H1 (cell line): ENCODE measurements around the gene CAMSAP3. TPM values are rescaled to one million over a fixed set of nuclear protein-coding genes. Genes with fewer than 3 reads are reported as not detected.

Experiments
- CTCF ChIA-PET: fragments of 300-600 bp; sonication (Branson Sonifier 250); formaldehyde crosslinking; loops from one replicate; lab custom pipeline; 2021; ENCODE audit not compliant: partially characterized antibody; lab: Charles Lee
- POLR2A ChIA-PET: fragments of 300-600 bp; sonication (Branson Sonifier 250); formaldehyde crosslinking; loops from one replicate; lab custom pipeline; 2021; ENCODE audit warnings: inconsistent platforms; ENCODE audit not compliant: partially characterized antibody; lab: Charles Lee
- DNase-seq, 2 experiments: peaks; one replicate each; pipeline versions ENCODE4 v3.0.0 to v3.0.0-alpha.2; 2010 to 2022; ENCODE audit warnings: low spot score in 2 of 2, low read depth in 1 of 2, mixed read lengths in 1 of 2
- FAIRE-seq: peaks from 2 replicates; lab custom pipeline; 2011; peaks lifted over from hg19 to GRCh38; lab: Jason Lieb, UNC
- H2AFZ ChIP-seq: 2 replicates; pipeline ENCODE4 v1.8.1; 2012; ENCODE audit warnings: low read length, inconsistent platforms
- H2AK5ac ChIP-seq: 2 replicates; pipeline ENCODE4 v1.6.1; 2013; ENCODE audit warnings: low read depth, low read length
- H2BK120ac ChIP-seq: replicated peaks from 2 replicates; pipeline ENCODE3; 2013; ENCODE audit warnings: low read depth, low read length, inconsistent platforms
- H2BK12ac ChIP-seq: 2 replicates; pipeline ENCODE4 v1.6.1; 2013; ENCODE audit warnings: low read depth, low read length
- H2BK15ac ChIP-seq: 2 replicates; pipeline ENCODE4 v1.6.1; 2013; ENCODE audit warnings: low read length
- H2BK20ac ChIP-seq: 2 replicates; pipeline ENCODE4 v1.6.1; 2013; ENCODE audit warnings: low read length
- H2BK5ac ChIP-seq: 2 replicates; pipeline ENCODE4 v1.6.1; 2013; ENCODE audit warnings: low read depth, low read length
- H3K14ac ChIP-seq: 2 replicates; pipeline ENCODE4 v1.6.1; 2013; ENCODE audit warnings: inconsistent platforms; ENCODE audit not compliant: insufficient read length
- H3K18ac ChIP-seq: 2 replicates; pipeline ENCODE4 v1.6.1; 2013; ENCODE audit warnings: low read length; ENCODE audit errors: extremely low read depth
- H3K23ac ChIP-seq: 2 replicates; pipeline ENCODE4 v1.6.1; 2013; ENCODE audit warnings: inconsistent platforms; ENCODE audit not compliant: insufficient read length
- H3K23me2 ChIP-seq: 2 replicates; pipeline ENCODE4 v1.6.1; 2013; ENCODE audit warnings: low read depth, low read length
- H3K27ac ChIP-seq: 2 replicates; pipeline ENCODE4 v1.6.1; 2011; ENCODE audit warnings: low read depth, low read length, inconsistent platforms
- H3K27me3 ChIP-seq, 4 experiments: replicated peaks in 1 of 4; 1 replicate in 1 of 4; 2 replicates in 3 of 4; pipeline versions ENCODE4 v1.6.1 to v1.8.1; 2011 to 2013; ENCODE audit warnings: low read length in 3 of 4, mild to moderate bottlenecking in 3 of 4, inconsistent platforms in 2 of 4, mixed read lengths in 2 of 4, moderate library complexity in 1 of 4; ENCODE audit not compliant: control insufficient read depth in 3 of 4, insufficient read depth in 3 of 4; ENCODE audit errors: extremely low read depth in 1 of 4
- H3K36me3 ChIP-seq, 4 experiments: 2 replicates each; pipeline versions ENCODE4 v1.6.1 to v1.8.1; 2011 to 2013; ENCODE audit warnings: mild to moderate bottlenecking in 4 of 4, low read length in 3 of 4, moderate library complexity in 2 of 4, control low read depth in 1 of 4, inconsistent platforms in 1 of 4; ENCODE audit not compliant: insufficient read depth in 4 of 4, control insufficient read depth in 2 of 4
- H3K4ac ChIP-seq: replicated peaks from 2 replicates; pipeline ENCODE3; 2013; ENCODE audit warnings: low read length, low read depth, mixed read lengths, inconsistent platforms; ENCODE audit not compliant: insufficient read length
- H3K4me1 ChIP-seq, 4 experiments: replicated peaks in 1 of 4; 1 replicate in 1 of 4; 2 replicates in 3 of 4; pipeline versions ENCODE4 v1.6.1 to v1.8.1; 2011 to 2013; ENCODE audit warnings: low read length in 3 of 4, inconsistent platforms in 2 of 4, mixed read lengths in 1 of 4; ENCODE audit not compliant: insufficient read depth in 4 of 4, control insufficient read depth in 3 of 4
- H3K4me2 ChIP-seq, 2 experiments: 2 replicates each; pipeline versions ENCODE4 v1.6.1 to v1.8.1; 2011 to 2013; ENCODE audit warnings: low read depth in 2 of 2, low read length in 2 of 2, control low read depth in 1 of 2, inconsistent platforms in 1 of 2, mild to moderate bottlenecking in 1 of 2; ENCODE audit not compliant: insufficient read depth in 1 of 2
- H3K4me3 ChIP-seq, 4 experiments: fragments of 200-600, 300-600 bp in 1 of 4; sonication (generic), shearing (Covaris generic), sonication (Bioruptor Twin) in 1 of 4; 2 replicates each; pipeline versions ENCODE4 v1.5.1 to v1.8.1; 2011 to 2016; ENCODE audit warnings: low read length in 4 of 4, low read depth in 3 of 4, control low read depth in 2 of 4, inconsistent platforms in 2 of 4, mild to moderate bottlenecking in 2 of 4, mixed read lengths in 1 of 4, moderate library complexity in 1 of 4; ENCODE audit not compliant: insufficient read depth in 2 of 4; ENCODE audit errors: extremely low read depth in 1 of 4
- H3K56ac ChIP-seq: replicated peaks from 2 replicates; pipeline ENCODE3; 2013; ENCODE audit warnings: low read depth, mild to moderate bottlenecking, mixed read lengths, low read length, inconsistent platforms; ENCODE audit not compliant: insufficient read length
- H3K79me1 ChIP-seq: 2 replicates; pipeline ENCODE4 v1.6.1; 2013; ENCODE audit warnings: low read depth, low read length, control low read depth
- H3K79me2 ChIP-seq, 2 experiments: 2 replicates each; pipeline versions ENCODE4 v1.6.1 to v1.8.1; 2012 to 2013; ENCODE audit warnings: low read length in 2 of 2, mild to moderate bottlenecking in 2 of 2, inconsistent platforms in 1 of 2; ENCODE audit not compliant: insufficient read depth in 2 of 2, control insufficient read depth in 1 of 2
- H3K9ac ChIP-seq, 4 experiments: replicated peaks in 1 of 4; 1 replicate in 1 of 4; 2 replicates in 3 of 4; pipeline versions ENCODE4 v1.6.1 to v1.8.1; 2011 to 2013; ENCODE audit warnings: low read depth in 3 of 4, low read length in 3 of 4, control low read depth in 2 of 4, mild to moderate bottlenecking in 2 of 4, moderate library complexity in 2 of 4, inconsistent platforms in 1 of 4; ENCODE audit errors: extremely low read depth in 1 of 4
- H3K9me3 ChIP-seq, 2 experiments: 2 replicates each; pipeline versions ENCODE4 v1.6.1 to v1.8.1; 2012 to 2013; ENCODE audit warnings: mild to moderate bottlenecking in 2 of 2, moderate library complexity in 2 of 2, control low read depth in 1 of 2, inconsistent platforms in 1 of 2, low read depth in 1 of 2, low read length in 1 of 2, mixed read lengths in 1 of 2; ENCODE audit not compliant: insufficient read depth in 2 of 2
- H4K20me1 ChIP-seq, 2 experiments: replicated peaks in 1 of 2; 2 replicates each; pipeline versions ENCODE3 to v1.8.1; 2011 to 2013; ENCODE audit warnings: inconsistent platforms in 2 of 2, low read length in 2 of 2, mild to moderate bottlenecking in 1 of 2; ENCODE audit not compliant: insufficient read depth in 2 of 2, control insufficient read depth in 1 of 2
- H4K5ac ChIP-seq: 2 replicates; pipeline ENCODE4 v1.6.1; 2013; ENCODE audit warnings: low read length, low read depth, mixed read lengths, inconsistent platforms; ENCODE audit not compliant: insufficient read length
- H4K8ac ChIP-seq: 2 replicates; pipeline ENCODE4 v1.8.0; 2013; ENCODE audit warnings: mild to moderate bottlenecking, moderate library complexity, low read length, inconsistent platforms; ENCODE audit not compliant: insufficient read depth; ENCODE audit errors: extremely low read depth
- H4K91ac ChIP-seq: replicated peaks from 2 replicates; pipeline ENCODE3; 2013; ENCODE audit warnings: low read length, mixed read lengths, inconsistent platforms; ENCODE audit not compliant: insufficient read length
- EZH2 ChIP-seq: fragments of 200-600 bp; sonication (generic); IDR thresholded peaks from 2 replicates; pipeline ENCODE4 v1.7.1; 2012; ENCODE audit warnings: low read depth, mild to moderate bottlenecking, moderate library complexity, low read length, inconsistent platforms; ENCODE audit not compliant: severe bottlenecking
- JUN ChIP-seq: IDR thresholded peaks from 2 replicates; pipeline ENCODE4 v1.6.1; 2011; ENCODE audit warnings: low read depth, mild to moderate bottlenecking, improper control_type of control experiment, low read length
- KDM1A ChIP-seq: fragments of 200-600, 300-600 bp; sonication (generic); IDR thresholded peaks from 2 replicates; pipeline ENCODE4 v1.7.1; 2016; ENCODE audit warnings: mild to moderate bottlenecking, low read length, borderline replicate concordance
- KDM4A ChIP-seq: IDR thresholded peaks from one replicate; pipeline ENCODE4 v1.7.1; 2012; ENCODE audit warnings: low read depth, mild to moderate bottlenecking, moderate library complexity, low read length, inconsistent platforms; ENCODE audit not compliant: severe bottlenecking
- PHF8 ChIP-seq: fragments of 200-600 bp; sonication (generic); conservative IDR thresholded peaks from 2 replicates; pipeline ENCODE4 v1.7.1; 2012; ENCODE audit warnings: low read depth, mild to moderate bottlenecking, inconsistent platforms, low read length, moderate library complexity
- POLR2A ChIP-seq, 2 experiments: IDR thresholded peaks; 1 replicate in 1 of 2; 2 replicates in 1 of 2; pipeline ENCODE4 v1.6.1; 2011; ENCODE audit warnings: low read depth in 2 of 2, low read length in 2 of 2, mild to moderate bottlenecking in 2 of 2; ENCODE audit errors: control extremely low read depth in 1 of 2
- RNF2 ChIP-seq: fragments of 200-900, 300-1000 bp; sonication (generic); IDR thresholded peaks from 2 replicates; pipeline ENCODE4 v1.7.1; 2016; ENCODE audit warnings: borderline replicate concordance, low read depth, mild to moderate bottlenecking, antibody characterized with exemption, low read length; ENCODE audit not compliant: poor library complexity, severe bottlenecking; ENCODE audit errors: missing control alignments
- SIRT6 ChIP-seq: IDR thresholded peaks from one replicate; pipeline ENCODE4 v1.7.1; 2012; ENCODE audit warnings: low read length, inconsistent platforms
- SP1 ChIP-seq: IDR thresholded peaks from 2 replicates; pipeline ENCODE4 v1.6.1; 2011; ENCODE audit warnings: low read depth, low read length
- SP4 ChIP-seq: IDR thresholded peaks from 2 replicates; pipeline ENCODE4 v1.6.1; 2012; ENCODE audit warnings: low read length, inconsistent platforms
- TEAD4 ChIP-seq: IDR thresholded peaks from 2 replicates; pipeline ENCODE4 v1.6.1; 2012; ENCODE audit warnings: low read depth, low read length, inconsistent platforms, mixed read lengths
- YY1 ChIP-seq: IDR thresholded peaks from 2 replicates; pipeline ENCODE4 v1.6.1; 2011; ENCODE audit warnings: low read depth, mild to moderate bottlenecking, low read length
- WGBS, 2 experiments: shearing (Covaris generic) in 1 of 2; methylation state at CpG; one replicate each; pipeline versions ENCODE4 v1.1.6 to v1.1.7; 2013 to 2015; ENCODE audit warnings: low lambda C conversion rate in 2 of 2, mixed read lengths in 2 of 2, inconsistent platforms in 1 of 2, low coverage in 1 of 2, missing lambda C conversion rate in 1 of 2; ENCODE audit not compliant: insufficient replicate concordance in 2 of 2, insufficient coverage in 1 of 2, insufficient read length in 1 of 2; ENCODE audit errors: extremely low coverage in 1 of 2, missing lambda C conversion rate in 1 of 2; 5-methylcytosine and 5-hydroxymethylcytosine counted together
- polyA plus RNA-seq, 7 experiments: library from polyadenylated mRNA; depleted of rRNA in 3 of 7; stranded (reverse) in 5 of 7; unstranded in 2 of 7; fragments of >200 nt in 5 of 7; fragments of 200-250 nt in 2 of 7; gene quantifications; 1 replicate in 5 of 7; 2 replicates in 1 of 7; 4 replicates in 1 of 7; pipeline versions ENCODE4 v1.2.1 to v1.2.3, GENCODE V29; 2011 to 2013; ENCODE audit warnings: missing spikeins in 2 of 7, mixed read lengths in 2 of 7
- total RNA-seq: library from RNA; stranded (reverse); fragmentation: NEBNext Ultra II Directional; extraction: Animal tissue kit (Norgen Biotek cat#: 25700); gene quantifications from 2 replicates; pipeline ENCODE4 v1.2.1, GENCODE V29; 2021
- TF ChIP-seq, protein P1 (sequence below): IDR thresholded peaks from 2 replicates; pipeline ENCODE4 v1.6.1; 2012; ENCODE audit warnings: inconsistent platforms
- TF ChIP-seq, protein P2 (sequence below): IDR thresholded peaks from 2 replicates; pipeline ENCODE4 v1.6.1; 2012; ENCODE audit warnings: inconsistent platforms

CAMSAP3 gene
- total and polyA plus RNA-seq, 2 of the 8 experiments (the other 6 are each of a cell fraction or from before 2014, with no cell fraction given), result 11.4 to 30.4 TPM

DNA sequence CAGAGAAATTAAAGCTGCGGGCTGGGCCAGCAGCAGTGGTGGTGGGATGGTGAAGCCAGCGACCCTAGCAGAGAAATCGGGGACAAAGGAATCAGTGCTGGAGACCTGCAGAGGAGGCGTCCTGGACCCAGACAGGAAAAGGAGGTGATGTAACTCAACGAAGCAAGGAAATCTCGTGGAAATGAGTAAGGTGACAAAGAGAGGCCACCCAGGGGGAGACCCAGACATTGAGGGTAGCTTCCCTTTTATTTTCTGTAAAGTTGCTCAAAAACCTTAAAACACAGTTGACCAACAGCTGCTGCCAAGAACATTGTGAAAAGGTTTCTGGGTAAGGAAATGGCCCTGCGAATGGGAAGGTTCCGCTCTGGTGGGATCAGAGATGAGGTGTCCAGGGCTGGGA, 59.9 kb downstream of the CAMSAP3 start:
- Histone ChIP-seq H2BK20ac (no peak overlapping the region), H2AFZ (no peak overlapping the region), H2BK15ac (no peak overlapping the region), H2BK12ac (no peak overlapping the region), H3K14ac (no peak overlapping the region), H4K5ac (no peak overlapping the region), H3K23ac (no peak overlapping the region), H2BK120ac (no peak overlapping the region), H3K9ac (no peak overlapping the region), H3K56ac (no peak overlapping the region), H3K79me2 (no peaks in the 10 kb centered on the region), H4K20me1 (peaks cover 0 to 1% of the 10 kb centered on the region in 2 experiments), H2BK5ac (no peak overlapping the region), H3K4me3 (no peak overlapping the region), H3K4me1 (peaks cover 0 to 2% (median 0%) of the 10 kb centered on the region in 4 experiments; a peak in 4 of 7 replicates), H4K8ac (peak overlapping the region; percentile 79; the same call in 1 of the 2 replicates), H3K27me3 (peaks cover 2 to 15% (median 6%) of the 10 kb centered on the region in 4 experiments), H3K27ac (no peak overlapping the region), H3K23me2 (0 out of 2 replicates have a peak, but pooled peaks cover 2% of the 10 kb centered on the region), H3K18ac (no peak overlapping the region), H3K9me3 (no peaks in the 10 kb centered on the region), H3K4ac (no peak overlapping the region), H3K4me2 (no peak overlapping the region), H4K91ac (no peak overlapping the region), H3K79me1 (no peaks in the 10 kb centered on the region), H2AK5ac (no peak overlapping the region), H3K36me3 (no peaks in the 10 kb centered on the region)
- ChIA-PET POLR2A (interaction anchor here (1.0 kb wide), 2 partner anchors 10 to 22 kb away, joined by 3 read pairs; no protein-coding TSS in a partner anchor), CTCF (interaction anchor here (0.7 to 2.7 kb wide), 5 partner anchors 11 to 139 kb away, joined by 4 to 10 read pairs (median 7); partner anchors contain the start of genes RETN and TRAPPC5)
- TF ChIP-seq, protein P1, sequence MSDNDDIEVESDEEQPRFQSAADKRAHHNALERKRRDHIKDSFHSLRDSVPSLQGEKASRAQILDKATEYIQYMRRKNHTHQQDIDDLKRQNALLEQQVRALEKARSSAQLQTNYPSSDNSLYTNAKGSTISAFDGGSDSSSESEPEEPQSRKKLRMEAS, result no peak
- TF ChIP-seq RNF2 (no peak), KDM4A (no peak), EZH2 (no peak), SP1 (no peak), PHF8 (no peak), SP4 (no peak), KDM1A (no peak), SIRT6 (no peak), POLR2A (IDR thresholded peaks at IDR 0.05; ENCODE audit: control extremely low read depth in 1 of 2, low read depth in 2 of 2, low read length in 2 of 2) (no peak), YY1 (no peak), JUN (no peak), TEAD4 (no peak)
- TF ChIP-seq, protein P2, sequence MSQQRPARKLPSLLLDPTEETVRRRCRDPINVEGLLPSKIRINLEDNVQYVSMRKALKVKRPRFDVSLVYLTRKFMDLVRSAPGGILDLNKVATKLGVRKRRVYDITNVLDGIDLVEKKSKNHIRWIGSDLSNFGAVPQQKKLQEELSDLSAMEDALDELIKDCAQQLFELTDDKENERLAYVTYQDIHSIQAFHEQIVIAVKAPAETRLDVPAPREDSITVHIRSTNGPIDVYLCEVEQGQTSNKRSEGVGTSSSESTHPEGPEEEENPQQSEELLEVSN, result no peak
- 84% methylated on average over 8 of the region's 8 CpGs; no CpG with 5 or more reads in 1 of the 2 experiments for WGBS, 2 experiments
- DNase-seq (no peak), FAIRE-seq (no peak)
